GM10847 (cell line): ENCODE data around the gene MEGF8.

Experiments
- POLR2A ChIP-seq: IDR thresholded peaks from 2 replicates; pipeline ENCODE4 v1.6.1; 2011; ENCODE audit not compliant: insufficient read length; ENCODE audit errors: extremely low read depth

MEGF8 gene

GRCh38 chr19:42352301-42353259 lies 27.1 kb downstream of the MEGF8 start:
- no peak for TF ChIP-seq POLR2A

GRCh38 chr19:42353341-42354015 lies 28.0 kb downstream of the MEGF8 start:
- TF ChIP-seq POLR2A: no peak

GRCh38 chr19:42355896-42356295 lies 30.5 kb downstream of the MEGF8 start:
- no peak for TF ChIP-seq POLR2A

- no peak for TF ChIP-seq POLR2A
These were observed 31.3 kb downstream of the MEGF8 start for GRCh38 chr19:42356686-42357085.

- no peak for TF ChIP-seq POLR2A
These were observed 31.9 kb downstream of the MEGF8 start for GRCh38 chr19:42357290-42357689.

GRCh38 chr19:42360787-42361544 lies 35.5 kb downstream of the MEGF8 start:
- TF ChIP-seq POLR2A: no peak

GRCh38 chr19:42361545-42361910 lies 36.1 kb downstream of the MEGF8 start:
- no peak for TF ChIP-seq POLR2A

GRCh38 chr19:42362342-42362741 lies 36.9 kb downstream of the MEGF8 start:
- TF ChIP-seq POLR2A: no peak

GRCh38 chr19:42362891-42363440 lies 37.5 kb downstream of the MEGF8 start:
- TF ChIP-seq POLR2A: no peak

GRCh38 chr19:42363614-42364346 lies 38.3 kb downstream of the MEGF8 start:
- TF ChIP-seq POLR2A: no peak

- no peak for TF ChIP-seq POLR2A
These were observed 41.2 kb downstream of the MEGF8 start for GRCh38 chr19:42366673-42367072.

- no peak for TF ChIP-seq POLR2A
These were observed 42.5 kb downstream of the MEGF8 start for GRCh38 chr19:42367929-42368328.

- TF ChIP-seq POLR2A: no peak
These were observed 42.9 kb downstream of the MEGF8 start for GRCh38 chr19:42368360-42368759.

GRCh38 chr19:42368765-42369164 lies 43.3 kb downstream of the MEGF8 start:
- TF ChIP-seq POLR2A: no peak
